ENCODE measurements around the gene GJB3.

DNA sequence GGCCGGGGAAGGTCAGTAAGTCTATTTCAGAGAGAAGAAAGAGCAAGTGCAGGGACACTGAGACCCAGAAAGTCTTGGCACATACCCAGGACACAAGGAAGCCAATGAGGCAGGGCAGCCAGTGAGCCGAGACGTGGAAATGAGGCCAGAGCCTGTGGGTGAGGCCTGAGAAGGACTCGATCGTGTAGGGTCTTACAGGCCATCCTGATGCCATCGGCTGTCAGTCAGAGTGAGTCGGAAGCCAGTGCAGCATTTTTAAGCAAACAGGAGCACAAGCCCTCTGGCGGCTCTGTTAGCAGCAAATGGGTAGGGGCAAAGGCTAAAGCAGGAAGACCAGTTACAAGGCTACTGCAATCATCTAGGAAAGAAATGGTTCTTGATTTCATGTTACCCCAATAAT is 6.1 kb upstream of the GJB3 start:
- TF ChIP-seq POLR2AphosphoS5 (IDR thresholded peaks at IDR 0.05; ENCODE audit: borderline replicate concordance, low read depth, low read length) (no peak), FOXP2 (optimal IDR thresholded peaks at IDR 0.05; ENCODE audit: control extremely low read depth, extremely low read length, insufficient read depth) (no peak)

Measured in SK-N-MC (cell line).